Myometrial cell (primary cell): Measurements from ENCODE around the gene LCN15. TPM values are rescaled to one million over a fixed set of nuclear protein-coding genes. Genes with fewer than 3 reads are reported as not detected.

ENCODE experiments used
- total RNA-seq: library from RNA; depleted of rRNA; stranded (reverse); fragments of >200 nt; gene quantifications from 2 replicates; pipeline ENCODE4 v1.2.3, GENCODE V29; 2015

Gene LCN15, protein sequence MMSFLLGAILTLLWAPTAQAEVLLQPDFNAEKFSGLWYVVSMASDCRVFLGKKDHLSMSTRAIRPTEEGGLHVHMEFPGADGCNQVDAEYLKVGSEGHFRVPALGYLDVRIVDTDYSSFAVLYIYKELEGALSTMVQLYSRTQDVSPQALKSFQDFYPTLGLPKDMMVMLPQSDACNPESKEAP
- not detected in 2 replicates for total RNA-seq

DNA sequence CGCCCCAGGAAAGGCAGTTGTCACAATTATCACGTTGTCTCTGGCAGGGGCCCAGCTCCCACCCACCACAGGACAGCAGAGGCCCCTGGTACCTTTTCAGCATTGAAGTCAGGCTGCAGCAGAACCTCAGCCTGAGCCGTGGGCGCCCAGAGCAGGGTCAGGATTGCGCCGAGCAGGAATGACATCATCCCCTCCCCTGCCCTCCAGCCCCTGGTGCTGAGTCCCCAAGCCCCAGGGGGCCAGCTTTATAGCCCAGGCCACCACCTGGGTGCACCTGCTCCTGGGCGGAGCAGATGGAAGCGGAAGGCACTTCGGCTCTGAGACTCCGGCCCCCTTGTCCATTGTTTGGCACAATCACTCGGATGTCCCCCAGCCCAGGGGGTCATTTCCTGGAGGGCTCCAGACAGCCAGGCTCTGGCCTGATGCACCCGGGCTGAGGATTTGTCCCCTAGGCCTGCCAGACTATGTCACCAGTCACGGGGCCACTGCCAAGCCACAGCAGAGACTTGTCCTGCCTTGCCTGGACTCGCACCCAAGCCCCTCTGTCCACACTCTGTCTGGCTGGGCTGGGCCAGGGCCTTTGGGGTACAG is at the start of gene LCN15:
TSS of gene LCN15 (minus strand) at position 218 of the 591 bp plus-strand sequence. CDS start at position 188, 30 bp downstream.

DNA sequence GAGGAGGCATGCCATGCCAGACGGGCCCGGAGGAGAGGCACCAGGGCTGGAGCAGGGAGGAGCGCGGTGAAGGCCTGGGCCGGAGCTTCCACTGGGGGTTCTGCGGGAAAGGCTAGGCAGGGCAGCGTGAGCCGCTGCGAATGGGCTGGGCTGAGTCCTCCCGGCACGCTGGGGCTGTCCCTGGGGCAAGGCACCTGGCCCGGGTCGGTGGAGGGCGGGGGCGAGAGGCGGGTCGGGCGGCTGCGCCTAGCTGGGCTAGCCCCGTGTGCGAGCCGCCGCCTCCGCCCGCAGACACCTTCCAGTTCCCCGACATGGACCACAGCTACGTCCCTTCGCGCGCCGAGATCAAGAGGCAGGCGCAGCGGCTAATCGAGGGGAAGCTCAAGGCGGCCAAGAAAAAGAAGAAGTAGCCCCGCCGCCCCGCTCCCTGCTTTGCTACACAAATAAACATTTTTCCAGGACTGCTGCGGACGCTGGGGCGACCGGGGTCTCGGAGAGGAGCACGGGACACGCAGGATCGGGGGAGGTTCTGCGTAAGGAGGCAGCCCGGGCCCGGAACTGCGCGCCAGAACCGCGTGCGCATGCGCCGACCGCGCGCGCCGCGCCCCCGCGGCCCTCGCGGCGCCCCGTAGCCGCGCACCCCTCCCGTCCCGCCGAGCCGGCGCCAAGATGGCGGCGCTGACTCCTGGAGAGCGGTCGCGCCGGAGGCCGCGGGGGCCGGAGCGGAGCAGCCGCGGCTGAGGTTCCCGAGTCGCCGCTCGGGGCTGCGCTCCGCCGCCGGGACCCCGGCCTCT is 43.2 kb upstream of the LCN15 start, which contains the start of gene RABL6:
TSS of gene RABL6 (plus strand) at position 668 of the 794 bp plus-strand sequence. CDS start 249 bp downstream, outside the sequence.

DNA sequence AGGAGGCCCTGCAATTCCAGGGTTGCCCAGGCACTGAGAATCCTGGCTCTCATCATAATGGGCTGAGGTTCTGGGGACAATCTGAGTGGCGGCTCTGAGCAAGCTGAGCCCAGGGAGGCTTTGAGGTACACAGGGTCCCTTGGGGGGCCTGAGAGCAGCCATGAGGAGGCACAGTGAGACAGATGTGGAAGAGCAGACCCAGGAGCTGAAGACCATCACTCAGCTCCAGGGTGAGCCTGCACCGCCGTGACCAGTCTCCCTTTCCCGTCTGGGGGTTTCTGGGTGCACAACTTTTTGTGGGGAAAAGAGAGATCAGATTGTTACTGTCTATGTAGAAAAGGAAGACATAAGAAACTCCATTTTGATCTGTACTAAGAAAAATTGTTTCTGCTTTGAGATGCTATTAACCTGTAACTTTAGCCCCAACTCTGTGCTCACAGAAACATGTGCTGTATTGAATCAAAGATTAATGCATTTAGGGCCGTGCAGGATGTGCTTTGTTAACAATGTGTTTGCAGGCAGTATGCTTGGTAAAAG is 32.0 kb upstream of the LCN15 start, which contains the start of gene CCDC183:
TSS of gene CCDC183 (plus strand) at position 101 of the 537 bp plus-strand sequence. CDS start at position 161, 60 bp downstream.

DNA sequence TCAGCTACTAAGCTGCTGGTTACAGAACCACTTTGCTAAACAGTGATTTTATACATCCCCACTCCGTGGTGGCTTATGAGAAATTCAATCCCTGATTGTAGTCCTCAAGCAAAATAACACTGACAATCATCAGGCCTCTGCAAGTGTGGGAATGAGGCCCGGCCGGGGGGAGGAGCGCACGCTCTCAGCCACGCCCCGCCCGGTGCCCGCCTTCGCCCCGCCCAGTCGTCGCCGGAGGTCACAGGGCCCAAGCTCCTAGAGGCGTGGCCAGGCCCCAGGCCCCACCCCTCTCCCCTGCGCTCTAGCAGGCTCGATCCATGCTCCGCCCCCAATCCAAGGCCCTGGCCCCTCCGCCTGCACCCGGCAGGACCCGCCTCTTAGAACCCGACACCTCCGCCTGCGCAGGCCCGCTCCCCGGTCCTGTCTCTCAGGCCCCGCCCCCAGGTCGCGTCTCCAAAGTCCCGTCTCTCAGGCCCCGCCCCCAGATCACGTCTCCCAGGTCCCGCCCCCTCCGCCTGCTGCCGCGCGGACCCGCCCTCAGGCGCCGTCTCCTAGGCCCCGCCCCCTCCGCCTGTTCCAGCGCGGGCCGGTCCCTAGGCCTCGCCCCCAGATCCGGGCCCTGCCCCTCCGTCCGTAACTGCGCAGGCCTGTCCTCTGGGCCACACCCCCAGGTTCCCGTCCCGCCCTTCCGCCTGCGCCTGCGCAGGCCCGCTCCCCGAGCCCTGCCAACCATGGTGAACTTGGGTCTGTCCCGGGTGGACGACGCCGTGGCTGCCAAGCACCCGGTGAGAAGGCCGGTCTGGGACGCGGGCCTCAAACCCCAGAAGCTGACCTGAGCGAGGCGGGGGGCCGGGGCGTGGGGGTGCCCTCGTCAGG is 26.6 kb upstream of the LCN15 start, which contains the start of gene TMEM141:
TSS of gene TMEM141 (plus strand) at position 705 of the 876 bp plus-strand sequence. CDS start at position 732, 27 bp downstream.

DNA sequence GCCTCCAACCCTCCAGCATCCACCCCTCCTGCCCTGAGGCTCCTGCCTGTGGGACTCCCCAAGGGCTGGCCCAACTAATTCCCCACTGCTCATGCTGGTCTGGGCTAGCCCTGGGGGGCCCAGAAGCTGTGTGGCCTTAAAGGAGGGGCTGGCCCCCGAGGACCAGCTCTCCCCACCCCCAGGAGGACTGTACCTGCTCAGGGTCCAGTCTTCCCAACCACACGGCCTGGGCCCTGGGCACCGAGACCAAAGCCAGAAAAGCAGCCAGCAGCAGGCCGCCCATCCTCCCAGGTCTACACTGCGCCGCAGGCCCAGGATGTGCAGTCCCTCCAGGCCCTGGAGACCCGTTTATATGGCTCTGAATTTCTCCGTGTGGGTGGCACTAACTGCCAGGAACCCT is 16.1 kb downstream of the LCN15 start, which contains the start of gene LCN6:
TSS of gene LCN6 (minus strand) at position 325 of the 400 bp plus-strand sequence. CDS start at position 283, 42 bp downstream.

DNA sequence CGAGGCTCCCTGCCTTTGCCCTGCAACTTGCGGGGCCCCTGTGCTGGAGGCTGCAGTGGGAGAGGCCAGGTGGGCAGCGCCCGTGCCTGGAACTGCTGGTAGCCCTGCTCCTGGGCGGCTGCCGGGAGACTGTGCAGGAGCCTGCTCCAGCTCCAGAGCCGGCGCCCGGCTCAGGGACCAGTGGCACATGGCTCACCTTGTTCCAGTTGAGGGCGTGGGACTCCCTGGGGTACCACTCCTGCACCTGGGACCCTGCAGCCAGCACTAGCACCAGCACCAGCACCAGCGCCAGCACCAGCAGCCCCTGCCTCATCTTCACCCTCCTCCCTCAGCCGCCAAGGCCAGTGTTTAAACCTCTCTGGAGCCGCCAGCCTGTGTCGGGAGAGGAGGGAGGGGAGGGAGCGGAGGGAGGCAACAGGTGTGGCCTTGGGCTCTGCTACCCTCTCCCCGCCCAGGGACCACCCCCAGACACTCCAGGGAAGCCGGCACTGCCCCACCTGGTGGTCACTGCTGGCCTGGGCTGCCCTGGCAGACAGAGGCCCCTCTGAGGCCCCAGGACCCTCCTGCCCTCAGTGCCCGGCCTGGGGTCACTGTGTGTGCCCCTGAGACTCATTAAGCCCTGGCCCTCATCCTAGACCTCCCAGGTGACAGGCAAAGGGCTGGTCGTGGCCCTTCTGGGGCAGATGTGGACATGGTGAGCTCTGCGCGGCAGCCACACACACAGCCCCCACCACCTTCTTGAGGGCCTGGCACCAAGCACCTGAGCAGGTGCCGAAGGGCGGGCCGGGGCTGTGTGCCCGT is 21.5 kb downstream of the LCN15 start, which contains the start of gene LCN10:
TSS of gene LCN10 (minus strand) at position 350 of the 801 bp plus-strand sequence. CDS start at position 313, 37 bp downstream.

DNA sequence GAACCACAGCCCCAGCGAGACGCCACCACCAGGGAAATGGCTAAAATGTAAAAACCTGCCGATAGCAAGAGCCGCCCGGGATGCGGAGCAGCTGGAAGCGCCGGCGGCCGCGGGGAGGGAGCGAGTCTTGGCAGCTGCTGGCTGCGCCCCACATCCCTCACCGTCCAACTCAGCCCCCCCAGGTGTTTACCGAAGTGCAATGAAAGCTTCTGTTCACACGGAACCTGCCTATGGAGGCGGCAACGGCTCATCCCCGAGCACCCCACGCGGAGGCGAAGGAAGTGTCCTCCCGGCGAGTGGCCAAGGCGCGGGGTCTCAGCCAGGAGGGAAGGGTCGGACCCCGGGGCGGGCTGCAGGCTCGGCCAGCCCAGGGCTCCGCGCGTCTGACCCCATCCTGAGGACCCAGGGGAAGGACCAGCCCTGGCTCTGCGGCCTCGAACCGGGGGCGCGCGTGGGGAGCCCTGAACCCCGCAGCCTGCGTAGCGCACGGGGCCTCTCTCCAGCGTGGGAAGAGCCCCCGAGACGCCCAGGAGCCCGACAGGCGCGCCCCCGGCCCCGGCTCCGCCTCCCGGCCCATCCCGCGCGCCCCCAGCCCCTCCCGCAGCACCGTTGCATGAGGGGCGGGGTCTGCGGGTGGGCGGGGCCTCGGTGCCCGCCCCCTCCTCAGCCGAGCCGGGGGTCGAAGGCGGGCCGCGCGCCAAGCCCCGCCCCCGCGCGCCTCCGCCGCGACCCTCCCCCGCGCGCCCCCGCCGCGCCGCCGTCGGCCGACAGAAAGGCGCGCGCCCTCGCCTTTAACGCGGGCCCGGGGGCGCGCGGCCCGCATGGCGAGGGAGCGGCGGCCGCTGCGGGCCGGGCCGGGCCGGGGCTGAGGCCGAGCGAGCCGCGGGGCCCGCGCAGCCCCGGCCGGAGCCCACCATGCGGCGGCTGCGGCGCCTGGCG is 52.3 kb downstream of the LCN15 start, which contains the start of gene DIPK1B:
TSS of gene DIPK1B (plus strand) at position 822 of the 939 bp plus-strand sequence. CDS start at position 916, 94 bp downstream.

Other genes starting within 250 kb of the LCN15 start
- gene NOTCH1, start 218.5 kb downstream of the LCN15 start, total RNA-seq, result 12.9 and 14.4 TPM in 2 replicates
- gene EGFL7, start 101.6 kb downstream of the LCN15 start, total RNA-seq, result 18.7 and 19.3 TPM in 2 replicates
- 64.7 and 73.2 TPM in 2 replicates for gene AGPAT2, start 77.1 kb downstream of the LCN15 start, total RNA-seq
- gene DIPK1B, start 51.9 kb downstream of the LCN15 start, total RNA-seq, result 0.86 TPM in 1 of 2 replicates, not detected in the other
- gene LCN10, start 21.6 kb downstream of the LCN15 start, total RNA-seq, result not detected in 2 replicates
- gene LCN6, start 16.0 kb downstream of the LCN15 start, total RNA-seq, result not detected in 2 replicates
- gene LCN8, start 6.3 kb downstream of the LCN15 start, total RNA-seq, result not detected in 2 replicates
- 84.2 and 107 TPM in 2 replicates for gene TMEM141, start 26.8 kb upstream of the LCN15 start, total RNA-seq
- gene CCDC183, start 31.8 kb upstream of the LCN15 start, total RNA-seq, result under 0.01 TPM in 1 of 2 replicates, not detected in the other
- 93.4 and 94.1 TPM in 2 replicates for gene RABL6, start 43.4 kb upstream of the LCN15 start, total RNA-seq
- 1.4 TPM in 1 of 2 replicates, not detected in the other for gene AJM1, start 78.0 kb upstream of the LCN15 start, total RNA-seq
- 116 and 117 TPM in 2 replicates for gene PHPT1, start 84.9 kb upstream of the LCN15 start, total RNA-seq
- gene MAMDC4, start 87.8 kb upstream of the LCN15 start, total RNA-seq, result 0.71 and 1.4 TPM in 2 replicates
- 389 and 408 TPM in 2 replicates for gene EDF1, start 101.8 kb upstream of the LCN15 start, total RNA-seq
- 10.3 and 13.5 TPM in 2 replicates for gene TRAF2, start 122.0 kb upstream of the LCN15 start, total RNA-seq
- 150 and 202 TPM in 2 replicates for gene FBXW5, start 180.2 kb upstream of the LCN15 start, total RNA-seq
- not detected in 2 replicates for gene C8G, start 180.7 kb upstream of the LCN15 start, total RNA-seq
- not detected in 2 replicates for gene LCN12, start 187.8 kb upstream of the LCN15 start, total RNA-seq
- gene PTGDS, start 213.0 kb upstream of the LCN15 start, total RNA-seq, result 16.1 and 28.3 TPM in 2 replicates
- 0.29 and 0.35 TPM in 2 replicates for gene LCNL1, start 218.5 kb upstream of the LCN15 start, total RNA-seq
- 38.8 and 45.3 TPM in 2 replicates for gene PAXX, start 227.9 kb upstream of the LCN15 start, total RNA-seq
- 21.6 and 29.6 TPM in 2 replicates for gene CLIC3, start 232.1 kb upstream of the LCN15 start, total RNA-seq